Astrocyte of the spinal cord (primary cell): ENCODE data around the gene COL23A1.

Experiments used
- DNase-seq: peaks from one replicate; pipeline ENCODE4 v3.0.0; 2011; ENCODE audit warnings: low read depth, low spot score
- H3K4me3 ChIP-seq: 2 replicates; pipeline ENCODE4 v1.5.1; 2011; ENCODE audit warnings: low read depth, mild to moderate bottlenecking, low read length, moderate library complexity
- in situ Hi-C: cut with HindIII; loops from 2 replicates; pipeline ENCODE4 v1.10.0; 2017; ENCODE audit warnings: low sequenced_read_pairs
- TF ChIP-seq, protein P1 (sequence below): IDR thresholded peaks from 2 replicates; pipeline ENCODE4 v1.5.1; 2012; ENCODE audit warnings: low read depth, mild to moderate bottlenecking, low read length, inconsistent platforms

The COL23A1 gene

DNA sequence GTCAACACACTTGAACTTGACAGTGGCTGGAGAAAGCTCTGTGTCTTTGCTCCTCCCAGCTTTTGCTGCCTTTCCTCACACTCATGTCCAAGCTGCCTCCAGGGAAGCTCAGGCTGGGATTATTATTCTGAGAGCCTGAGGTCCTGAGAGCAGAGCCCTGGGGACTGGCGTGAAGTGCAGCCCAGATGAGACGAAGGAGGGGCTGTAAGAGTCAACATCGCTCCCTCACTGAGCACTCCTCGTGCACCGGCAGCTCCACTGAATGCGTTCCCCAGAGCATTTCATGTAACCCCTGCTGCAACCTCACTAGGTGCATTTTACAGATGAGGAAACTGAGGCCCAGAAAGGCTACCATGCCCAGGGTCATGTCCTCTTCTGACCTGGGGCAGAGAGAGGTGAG lies 294.1 kb downstream of the COL23A1 start:
- H3K4me3 ChIP-seq = no peak overlapping the region
- in situ Hi-C loops = no loop called here
- TF ChIP-seq, protein P1, sequence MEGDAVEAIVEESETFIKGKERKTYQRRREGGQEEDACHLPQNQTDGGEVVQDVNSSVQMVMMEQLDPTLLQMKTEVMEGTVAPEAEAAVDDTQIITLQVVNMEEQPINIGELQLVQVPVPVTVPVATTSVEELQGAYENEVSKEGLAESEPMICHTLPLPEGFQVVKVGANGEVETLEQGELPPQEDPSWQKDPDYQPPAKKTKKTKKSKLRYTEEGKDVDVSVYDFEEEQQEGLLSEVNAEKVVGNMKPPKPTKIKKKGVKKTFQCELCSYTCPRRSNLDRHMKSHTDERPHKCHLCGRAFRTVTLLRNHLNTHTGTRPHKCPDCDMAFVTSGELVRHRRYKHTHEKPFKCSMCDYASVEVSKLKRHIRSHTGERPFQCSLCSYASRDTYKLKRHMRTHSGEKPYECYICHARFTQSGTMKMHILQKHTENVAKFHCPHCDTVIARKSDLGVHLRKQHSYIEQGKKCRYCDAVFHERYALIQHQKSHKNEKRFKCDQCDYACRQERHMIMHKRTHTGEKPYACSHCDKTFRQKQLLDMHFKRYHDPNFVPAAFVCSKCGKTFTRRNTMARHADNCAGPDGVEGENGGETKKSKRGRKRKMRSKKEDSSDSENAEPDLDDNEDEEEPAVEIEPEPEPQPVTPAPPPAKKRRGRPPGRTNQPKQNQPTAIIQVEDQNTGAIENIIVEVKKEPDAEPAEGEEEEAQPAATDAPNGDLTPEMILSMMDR = no peak
- DNase-seq = no peak

DNA sequence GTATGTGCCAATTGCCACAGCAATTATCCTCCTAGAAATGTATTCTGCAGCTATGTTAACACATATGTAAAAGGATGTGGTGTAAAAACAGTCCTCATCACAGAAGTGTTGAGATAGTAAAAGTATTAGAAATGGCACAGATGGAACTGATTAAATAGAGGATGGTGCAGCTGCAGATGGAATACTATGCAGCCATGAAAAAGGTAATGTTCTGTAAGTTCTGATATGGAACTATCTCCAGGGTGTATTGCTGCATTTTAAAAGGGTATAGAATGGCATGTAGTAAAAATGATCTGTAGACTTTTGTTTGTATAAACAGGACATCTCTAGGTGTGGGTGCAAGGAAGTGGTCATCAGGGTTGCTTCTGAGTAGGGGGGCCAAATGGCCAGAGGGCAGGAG lies 294.6 kb downstream of the COL23A1 start:
- no peak for DNase-seq
- in situ Hi-C loops = no loop called here
- no peak overlapping the region for H3K4me3 ChIP-seq
- TF ChIP-seq, protein P1 = no peak

DNA sequence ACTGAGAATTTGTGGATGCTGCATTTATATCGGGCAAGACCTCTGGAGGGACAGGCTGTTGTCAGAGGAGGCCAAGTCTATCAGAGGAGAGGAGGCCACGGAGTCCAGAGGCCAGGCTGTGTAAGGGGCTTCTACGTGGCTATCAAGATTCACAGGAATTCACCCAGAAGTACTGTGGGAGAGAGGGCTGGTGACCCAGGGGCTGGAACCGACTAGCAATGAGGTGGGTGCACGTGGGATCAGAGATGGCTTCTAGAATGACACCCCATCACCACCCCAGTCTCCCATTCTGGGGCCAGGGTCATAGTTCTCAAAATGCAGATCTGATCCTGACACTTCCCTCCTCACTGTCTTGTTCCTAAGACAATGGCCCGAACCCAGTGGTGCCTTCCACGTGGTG lies 296.4 kb downstream of the COL23A1 start:
- no peak overlapping the region for H3K4me3 ChIP-seq
- TF ChIP-seq, protein P1 = no peak
- in situ Hi-C loops = no loop called here

DNA sequence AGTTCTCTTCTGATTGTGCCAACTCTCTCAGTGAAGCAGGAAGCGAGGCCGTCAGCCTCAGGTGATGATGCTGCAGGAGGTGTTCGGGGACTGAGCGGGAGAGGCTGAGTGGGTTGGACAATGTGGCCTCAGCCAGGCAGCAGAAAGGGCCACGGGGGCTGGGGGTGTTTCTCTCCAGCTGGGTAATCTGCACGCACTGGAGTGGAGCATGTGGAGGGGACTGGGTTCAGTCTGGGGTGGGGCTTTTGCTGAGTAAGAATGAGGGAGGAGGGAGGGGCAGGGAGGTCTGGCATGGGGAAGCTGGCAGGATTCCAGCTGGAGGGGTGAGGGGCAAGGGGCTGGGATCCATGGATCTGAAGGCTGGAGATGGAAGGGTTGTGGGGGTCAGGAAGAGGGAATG lies 296.8 kb downstream of the COL23A1 start:
- no peak for DNase-seq
- in situ Hi-C loops = no loop called here
- TF ChIP-seq, protein P1 = no peak
- H3K4me3 ChIP-seq = no peak overlapping the region

More for the DNA sequence above, 296.4 kb downstream of the COL23A1 start:
- DNase-seq = no peak

DNA sequence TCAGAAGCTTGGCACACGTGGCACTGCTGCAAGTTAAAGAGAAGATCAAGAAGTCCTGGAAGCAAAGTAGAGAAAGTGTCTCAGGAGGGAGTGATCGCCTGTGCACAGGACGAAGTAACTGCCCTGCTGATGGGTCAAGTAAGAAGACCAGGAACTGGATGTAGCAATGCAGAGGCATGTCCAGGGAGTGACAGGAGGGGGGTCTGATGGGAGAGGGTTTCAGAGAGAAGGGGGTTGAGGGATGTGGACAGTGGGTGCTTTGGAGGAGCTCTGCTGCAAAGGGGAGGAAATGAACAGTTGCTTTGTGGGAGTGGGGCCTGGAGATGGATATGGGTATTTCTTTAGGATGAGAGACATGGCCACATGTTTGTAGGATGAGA lies 297.4 kb downstream of the COL23A1 start:
- no peak for DNase-seq
- TF ChIP-seq, protein P1 = no peak
- no peak overlapping the region for H3K4me3 ChIP-seq
- in situ Hi-C loops = no loop called here

DNA sequence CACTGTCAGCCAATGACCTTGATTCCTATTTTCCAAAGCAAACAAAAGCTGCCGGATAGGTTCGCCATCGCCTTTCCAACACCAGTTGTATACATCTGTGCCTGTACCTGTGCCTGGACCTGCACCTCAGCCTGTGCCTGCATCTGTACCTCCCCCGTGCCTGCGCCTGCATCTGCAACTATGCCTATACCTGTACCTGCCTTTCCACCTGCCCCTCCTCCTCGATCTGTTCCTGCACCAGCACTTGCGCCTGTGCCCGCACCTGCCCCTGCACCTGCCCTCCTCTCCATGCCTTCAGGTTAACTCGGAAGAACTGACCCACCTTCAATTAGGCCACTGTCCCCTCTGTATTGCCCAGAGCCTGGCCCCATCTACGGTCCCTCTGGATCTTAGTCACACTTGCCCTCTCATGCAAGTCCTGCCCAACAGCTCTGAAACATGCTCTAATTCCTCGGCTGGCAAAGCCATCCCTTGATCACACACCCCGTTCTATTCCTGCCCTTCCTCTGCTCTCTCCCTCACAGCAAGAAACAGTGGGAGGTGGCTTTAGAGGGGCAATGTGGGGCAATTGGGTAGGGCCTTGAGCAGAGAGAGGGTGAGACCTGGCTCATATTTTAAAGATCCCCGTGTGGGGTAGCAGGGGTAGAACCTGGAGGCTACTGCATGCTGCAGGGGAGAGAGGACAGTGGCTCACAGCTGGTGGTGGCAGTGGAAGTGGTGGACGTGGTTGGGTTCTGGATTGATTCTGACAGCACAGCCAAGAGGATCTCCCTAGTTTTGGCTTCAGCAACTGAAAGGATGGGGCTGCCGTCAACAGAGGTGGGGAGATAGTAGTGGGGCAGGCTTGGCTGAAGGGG lies 298.0 kb downstream of the COL23A1 start:
- DNase-seq = no peak
- TF ChIP-seq, protein P1 = no peak
- in situ Hi-C loops = no loop called here
- H3K4me3 ChIP-seq = no peak overlapping the region
